Measurements from ENCODE around the gene PSMD5. TPM values are rescaled to one million over a fixed set of nuclear protein-coding genes. Genes with fewer than 3 reads are reported as not detected.
A peak's percentile ranks its signal among the peaks of the same experiment; 100 is the strongest.

The PSMD5 gene
- total RNA-seq, 1 donor = 27.5 TPM

DNA sequence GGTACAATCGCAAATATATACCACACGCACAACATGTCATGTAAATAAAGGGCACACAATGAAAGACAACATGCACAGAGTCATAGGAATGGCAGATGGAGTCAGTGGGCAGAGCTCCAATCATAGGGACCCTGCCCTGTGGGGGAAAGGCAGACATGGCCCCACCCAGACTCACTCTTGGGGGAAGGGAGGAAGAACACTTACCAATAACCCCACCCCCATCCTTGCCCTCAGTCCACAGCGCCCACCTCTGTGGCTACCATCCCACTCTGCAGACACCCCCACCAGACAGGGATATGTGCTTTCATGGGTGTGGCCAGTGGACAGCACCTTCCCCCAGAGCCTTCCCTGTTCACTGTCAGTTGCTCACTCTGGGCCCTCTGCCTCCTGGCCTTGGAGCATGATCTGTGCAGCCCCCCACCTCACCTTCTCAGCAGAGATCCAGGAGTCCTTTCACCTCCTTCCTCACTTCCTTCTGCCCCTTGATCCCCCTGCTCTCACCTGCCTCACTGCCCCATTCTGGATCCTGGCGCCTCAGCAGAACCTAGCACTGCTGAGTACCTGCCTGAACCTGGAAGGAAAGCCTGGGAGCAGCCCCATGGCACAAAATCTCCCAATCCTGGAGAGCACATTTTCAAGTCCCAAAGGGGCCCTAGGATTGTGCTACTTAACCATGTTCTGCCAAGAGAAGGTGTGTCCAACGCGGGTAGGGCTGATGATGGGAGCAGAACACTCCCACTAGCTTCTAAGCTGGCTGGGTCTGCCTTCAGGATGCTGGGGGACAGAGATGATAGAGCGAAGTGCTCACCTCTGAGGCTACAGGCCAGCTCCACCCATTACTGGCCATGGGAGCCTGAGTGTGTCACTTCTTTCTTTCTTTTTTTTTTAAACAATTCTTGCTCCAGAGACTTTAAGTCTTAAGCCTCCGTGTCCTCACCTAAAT, 35.7 kb upstream of the PSMD5 start:
- Histone ChIP-seq H3K9me3 (ENCODE audit: low read depth, low read length) (no peaks in the 10 kb centered on the region), H3K4me3 (ENCODE audit: low read length) (peak overlapping the region; percentile 68), H3K4me1 (ENCODE audit: insufficient read depth, low read length) (peaks cover 64% of the 10 kb centered on the region), H3K27me3 (ENCODE audit: insufficient read depth, low read length) (no peaks in the 10 kb centered on the region)

DNA sequence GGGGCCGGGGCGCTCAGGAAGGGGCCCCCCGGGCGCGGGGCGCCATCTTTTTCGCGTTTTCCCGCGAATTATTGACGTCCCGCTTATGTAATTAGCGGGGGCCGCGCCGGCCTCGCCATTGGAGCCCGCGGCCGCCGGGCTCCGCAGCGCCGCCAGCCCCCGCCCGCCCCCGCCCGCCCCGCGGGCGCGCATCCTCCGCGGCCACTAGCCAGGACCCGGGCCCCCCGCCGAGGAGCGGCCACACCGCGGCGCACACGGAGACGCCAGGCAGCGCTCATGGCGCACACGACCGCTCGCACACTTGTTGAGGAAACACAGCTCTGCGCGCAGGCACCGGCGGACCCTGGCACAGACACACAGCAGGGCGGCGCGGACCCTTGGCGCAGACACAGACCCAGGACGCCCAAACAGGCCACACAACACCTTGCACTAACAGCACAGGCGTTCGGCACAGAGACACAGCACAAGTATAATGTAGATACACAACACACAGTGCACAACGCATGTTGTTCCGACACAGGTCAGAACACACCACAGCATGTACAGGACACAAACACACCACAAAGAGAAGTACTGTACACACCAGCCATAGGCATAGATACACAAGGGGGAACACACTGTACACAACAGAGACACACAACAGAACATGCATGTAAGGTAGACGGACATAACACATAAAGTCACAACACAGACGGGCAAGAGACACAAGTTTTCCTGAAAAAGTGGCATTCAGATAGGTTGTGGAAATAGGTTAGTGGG, 34.7 kb upstream of the PSMD5 start:
- no peaks in the 10 kb centered on the region for H3K27me3 ChIP-seq (ENCODE audit: insufficient read depth, low read length)
- H3K4me1 ChIP-seq (ENCODE audit: insufficient read depth, low read length) = peaks cover 54% of the 10 kb centered on the region
- H3K9me3 ChIP-seq (ENCODE audit: low read depth, low read length) = no peaks in the 10 kb centered on the region
- peak overlapping the region; percentile 68 for H3K4me3 ChIP-seq (ENCODE audit: low read length)

DNA sequence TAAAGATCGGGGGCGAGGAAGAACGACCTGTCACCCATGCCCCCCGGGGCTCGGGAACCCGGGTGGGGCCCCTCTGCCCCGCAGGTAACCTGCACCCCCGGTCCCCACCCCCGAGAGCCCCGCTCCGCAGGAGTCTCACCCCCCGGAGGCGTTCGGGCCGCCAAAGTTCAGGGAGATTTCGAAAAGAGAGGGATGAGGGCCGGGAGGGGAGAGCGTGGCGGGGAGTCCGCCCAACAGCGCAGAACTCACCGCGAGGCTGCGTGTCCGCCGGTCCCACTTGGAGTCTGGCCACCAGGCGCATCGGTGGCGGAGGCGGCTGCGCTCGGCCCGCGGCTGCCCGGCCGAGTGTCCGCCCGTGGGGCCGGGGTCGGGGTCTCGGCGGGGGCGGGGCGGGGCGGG, 34.1 kb upstream of the PSMD5 start, which contains the start of gene PHF19:
TSS of gene PHF19 (minus strand) at position 347 of the 399 bp plus-strand sequence. CDS start 2,447 bp downstream, outside the sequence.
- peak within 1 kb of the TSS; percentile 68 for H3K4me3 ChIP-seq (ENCODE audit: low read length)
- no peaks in the 10 kb centered on the region for H3K27me3 ChIP-seq (ENCODE audit: insufficient read depth, low read length)
- H3K4me1 ChIP-seq (ENCODE audit: insufficient read depth, low read length) = peaks cover 50% of the 10 kb centered on the region
- no peaks in the 10 kb centered on the region for H3K9me3 ChIP-seq (ENCODE audit: low read depth, low read length)

DNA sequence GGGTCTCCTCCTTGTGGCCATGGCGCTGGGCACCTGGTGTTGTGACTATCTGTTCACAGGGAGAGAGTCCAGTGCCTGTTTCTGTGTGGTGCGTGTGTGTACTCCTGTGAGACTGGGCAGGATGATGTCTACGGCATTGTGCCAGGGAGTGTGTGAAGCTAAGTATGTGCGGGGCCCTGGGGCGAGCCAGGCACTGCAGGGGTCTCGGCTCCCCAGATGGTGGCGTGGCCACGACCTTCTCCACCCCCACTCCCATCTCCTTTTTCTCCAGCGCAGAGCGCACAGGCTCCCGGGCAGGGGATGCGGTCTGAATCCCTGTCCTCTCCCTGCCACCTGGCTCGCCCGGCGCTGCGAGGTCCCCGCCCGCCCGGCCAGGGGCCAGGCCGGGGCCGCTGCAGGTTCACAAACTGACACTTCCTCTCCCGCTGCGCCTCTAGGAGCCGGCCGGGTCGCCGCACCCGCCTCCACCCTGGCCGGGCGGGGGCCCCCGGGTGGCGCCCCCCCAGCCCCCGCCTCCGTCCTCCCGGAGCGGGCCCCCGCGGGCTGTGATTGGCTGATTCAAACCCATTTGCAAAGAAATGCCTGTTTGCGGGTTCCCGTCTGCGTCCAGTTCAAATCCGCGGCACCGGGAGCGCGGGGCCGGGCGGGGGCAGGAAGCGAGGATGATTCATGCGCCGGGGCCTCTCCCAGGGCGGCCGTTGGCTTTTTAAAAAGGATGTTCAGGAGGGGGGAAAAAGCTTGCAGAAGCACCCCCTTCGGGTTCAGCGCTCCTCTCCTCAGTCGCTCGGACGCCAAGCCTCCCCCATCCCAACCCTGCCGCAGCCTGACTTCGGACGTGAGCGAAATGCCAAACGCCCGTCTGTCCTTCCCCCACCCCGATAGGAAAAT, 33.5 kb upstream of the PSMD5 start:
- Histone ChIP-seq H3K27me3 (ENCODE audit: insufficient read depth, low read length) (no peaks in the 10 kb centered on the region), H3K9me3 (ENCODE audit: low read depth, low read length) (no peaks in the 10 kb centered on the region), H3K4me1 (ENCODE audit: insufficient read depth, low read length) (peaks cover 45% of the 10 kb centered on the region), H3K4me3 (ENCODE audit: low read length) (peak overlapping the region; percentile 62)

DNA sequence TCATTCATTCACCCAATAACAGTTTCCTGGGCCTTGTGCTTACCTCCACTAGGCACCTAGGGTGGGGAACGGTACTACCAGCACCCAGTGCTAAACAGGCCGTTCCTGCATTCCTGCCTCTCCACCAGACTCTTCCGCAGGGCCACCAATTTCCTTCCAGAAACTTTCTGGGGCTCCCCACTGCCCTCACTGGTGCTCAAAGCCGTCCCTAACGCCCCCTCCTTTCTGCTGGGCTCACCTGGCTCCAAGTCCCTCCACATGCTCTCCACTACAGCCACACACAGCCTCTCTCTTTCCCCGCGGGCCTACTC, 32.9 kb upstream of the PSMD5 start:
- H3K4me1 ChIP-seq (ENCODE audit: insufficient read depth, low read length) = peaks cover 43% of the 10 kb centered on the region
- H3K4me3 ChIP-seq (ENCODE audit: low read length) = peak overlapping the region; percentile 62
- H3K27me3 ChIP-seq (ENCODE audit: insufficient read depth, low read length) = no peaks in the 10 kb centered on the region
- H3K9me3 ChIP-seq (ENCODE audit: low read depth, low read length) = no peaks in the 10 kb centered on the region

DNA sequence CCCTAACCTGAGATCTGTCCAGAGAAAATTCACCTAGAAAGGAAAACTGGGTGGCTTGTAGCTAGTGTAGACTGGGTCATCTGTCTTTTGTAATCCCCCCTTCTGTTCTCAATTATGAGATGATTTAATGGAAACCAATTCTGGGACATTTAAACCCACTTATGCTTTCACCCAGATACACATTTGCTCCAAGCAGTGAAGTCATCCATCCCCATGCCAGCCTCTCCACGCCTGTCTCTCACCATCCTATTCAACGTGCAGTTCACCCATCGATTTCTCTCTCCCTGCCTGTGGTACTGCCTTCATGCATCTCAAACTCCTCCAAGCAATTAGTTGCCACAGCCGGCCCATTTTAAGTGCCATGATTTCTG, 32.5 kb upstream of the PSMD5 start:
- Histone ChIP-seq H3K4me3 (ENCODE audit: low read length) (no peak overlapping the region), H3K9me3 (ENCODE audit: low read depth, low read length) (no peaks in the 10 kb centered on the region), H3K4me1 (ENCODE audit: insufficient read depth, low read length) (peaks cover 44% of the 10 kb centered on the region), H3K27me3 (ENCODE audit: insufficient read depth, low read length) (no peaks in the 10 kb centered on the region)

DNA sequence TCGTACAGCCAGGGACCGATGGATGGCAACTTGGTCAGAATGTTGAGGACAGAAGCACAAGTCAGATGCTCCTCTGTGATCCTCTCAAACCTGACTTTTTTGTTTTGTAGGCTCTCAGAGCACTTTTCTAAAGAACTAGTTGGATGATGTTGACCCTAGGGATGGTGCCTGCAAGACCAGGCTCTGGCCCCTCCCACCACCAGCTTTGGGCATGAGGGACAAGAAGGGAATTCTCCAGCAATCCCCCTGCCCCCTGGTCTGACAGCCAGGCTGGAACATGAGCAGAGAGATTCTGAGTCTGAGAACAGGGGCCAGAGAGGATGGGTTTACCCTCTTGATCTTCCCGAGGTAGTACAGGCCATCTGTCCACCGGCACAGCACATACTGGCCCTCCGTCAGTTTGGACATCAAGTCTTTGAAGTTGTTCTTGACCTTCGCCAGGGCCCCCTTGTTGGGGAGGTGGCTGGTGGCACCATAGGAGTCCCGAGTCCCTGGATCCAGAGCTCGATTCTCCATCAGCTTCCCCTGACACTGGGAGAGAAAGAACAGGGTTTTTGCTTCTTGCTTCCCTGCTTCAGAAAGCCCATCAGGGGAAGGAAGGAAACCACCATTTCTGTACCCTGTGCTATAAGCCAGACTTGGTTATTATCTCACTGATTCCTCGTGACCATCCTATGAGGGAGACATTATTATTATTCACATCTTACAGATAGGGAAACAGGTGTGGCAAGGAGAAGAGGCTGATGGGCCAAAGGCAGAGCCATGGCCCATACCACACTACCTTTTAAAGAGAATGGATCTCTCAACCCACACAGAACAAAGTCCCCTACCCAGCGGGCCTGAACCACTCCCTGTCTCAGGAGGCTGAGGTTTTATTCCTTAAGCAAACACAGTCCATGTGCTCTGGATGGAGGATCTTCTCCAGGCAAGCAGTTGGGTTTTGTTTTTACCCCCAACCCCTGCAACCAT, 31.8 kb upstream of the PSMD5 start:
- Histone ChIP-seq H3K4me3 (ENCODE audit: low read length) (no peak overlapping the region), H3K4me1 (ENCODE audit: insufficient read depth, low read length) (peaks cover 44% of the 10 kb centered on the region), H3K27me3 (ENCODE audit: insufficient read depth, low read length) (no peaks in the 10 kb centered on the region), H3K9me3 (ENCODE audit: low read depth, low read length) (no peaks in the 10 kb centered on the region)

DNA sequence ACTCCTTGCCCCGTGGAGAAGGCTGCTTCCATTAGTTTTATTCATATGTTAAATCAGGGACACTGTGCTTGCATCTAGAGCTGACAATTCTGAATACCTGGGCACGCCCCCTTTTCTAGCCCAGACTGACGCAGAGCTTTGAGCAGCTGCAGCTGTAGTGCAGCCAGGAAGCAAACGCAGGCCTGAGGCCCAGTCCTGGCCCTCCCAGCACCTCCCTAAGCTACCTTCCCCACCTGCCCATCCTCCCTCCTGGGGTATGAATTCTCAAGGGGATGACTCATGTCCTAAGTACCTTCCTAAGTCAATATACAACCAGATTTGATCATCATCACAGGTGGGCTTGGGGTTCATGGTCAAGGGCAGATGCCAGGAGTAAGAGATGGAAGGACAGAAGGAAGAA, 30.8 kb upstream of the PSMD5 start:
- no peaks in the 10 kb centered on the region for H3K9me3 ChIP-seq (ENCODE audit: low read depth, low read length)
- H3K27me3 ChIP-seq (ENCODE audit: insufficient read depth, low read length) = no peaks in the 10 kb centered on the region
- H3K4me3 ChIP-seq (ENCODE audit: low read length) = no peak overlapping the region
- H3K4me1 ChIP-seq (ENCODE audit: insufficient read depth, low read length) = peaks cover 39% of the 10 kb centered on the region

DNA sequence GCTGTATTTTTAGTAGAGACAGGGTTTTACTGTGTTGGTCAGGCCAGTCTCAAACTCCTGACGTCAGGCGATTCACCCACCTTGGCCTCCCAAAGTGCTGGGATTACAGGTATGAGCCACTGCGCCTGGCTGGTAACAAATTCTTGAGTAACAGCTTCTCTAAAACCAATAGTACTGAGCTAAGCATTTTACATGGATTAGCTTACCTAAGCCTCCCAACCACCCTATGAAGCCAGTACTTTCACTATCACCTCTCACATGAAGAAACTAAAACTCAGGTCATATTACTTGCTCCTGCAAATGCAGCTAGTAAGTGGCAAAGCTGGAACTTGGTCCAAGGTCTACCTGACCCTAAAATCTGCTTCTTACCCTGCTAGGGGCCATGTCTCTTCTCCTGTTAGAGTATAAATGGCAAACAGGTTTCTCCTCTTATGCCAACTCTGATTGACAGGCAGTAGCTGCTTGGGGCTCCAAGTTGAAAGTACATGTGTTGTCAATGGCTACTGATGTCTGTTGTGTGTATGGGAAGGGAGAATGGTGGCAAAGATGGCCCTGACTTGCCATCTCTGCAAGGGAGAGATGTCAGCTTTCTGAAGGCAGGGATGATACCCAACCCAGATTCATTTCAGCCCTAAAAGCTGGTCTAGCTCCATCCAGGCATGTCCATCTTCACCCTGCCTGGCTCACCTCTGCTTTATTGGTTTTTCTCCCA, 30.2 kb upstream of the PSMD5 start:
- Histone ChIP-seq H3K4me3 (ENCODE audit: low read length) (no peak overlapping the region), H3K9me3 (ENCODE audit: low read depth, low read length) (no peaks in the 10 kb centered on the region), H3K27me3 (ENCODE audit: insufficient read depth, low read length) (no peaks in the 10 kb centered on the region), H3K4me1 (ENCODE audit: insufficient read depth, low read length) (peaks cover 38% of the 10 kb centered on the region)

DNA sequence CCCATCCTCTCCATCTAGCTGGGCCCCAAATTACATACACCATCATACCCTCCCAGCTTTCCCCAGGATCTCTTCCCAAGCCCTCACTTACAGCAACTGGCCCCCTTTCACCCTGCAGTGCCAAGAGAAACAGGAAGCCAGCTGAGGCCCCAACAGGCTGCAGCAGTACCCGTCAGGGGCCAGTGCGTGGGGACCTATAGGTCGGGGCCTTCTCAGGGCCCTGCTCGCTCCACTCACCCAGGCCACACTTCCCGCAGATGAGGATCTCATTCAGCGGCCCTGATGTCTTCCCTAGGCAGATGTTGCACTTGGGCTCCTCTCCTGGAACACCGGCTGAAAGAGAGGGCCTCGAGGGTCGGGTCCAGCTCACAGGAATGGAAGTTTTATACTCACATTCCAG, 27.5 kb upstream of the PSMD5 start:
- H3K27me3 ChIP-seq (ENCODE audit: insufficient read depth, low read length) = no peaks in the 10 kb centered on the region
- H3K9me3 ChIP-seq (ENCODE audit: low read depth, low read length) = no peaks in the 10 kb centered on the region
- H3K4me3 ChIP-seq (ENCODE audit: low read length) = no peak overlapping the region
- peaks cover 24% of the 10 kb centered on the region for H3K4me1 ChIP-seq (ENCODE audit: insufficient read depth, low read length)

DNA sequence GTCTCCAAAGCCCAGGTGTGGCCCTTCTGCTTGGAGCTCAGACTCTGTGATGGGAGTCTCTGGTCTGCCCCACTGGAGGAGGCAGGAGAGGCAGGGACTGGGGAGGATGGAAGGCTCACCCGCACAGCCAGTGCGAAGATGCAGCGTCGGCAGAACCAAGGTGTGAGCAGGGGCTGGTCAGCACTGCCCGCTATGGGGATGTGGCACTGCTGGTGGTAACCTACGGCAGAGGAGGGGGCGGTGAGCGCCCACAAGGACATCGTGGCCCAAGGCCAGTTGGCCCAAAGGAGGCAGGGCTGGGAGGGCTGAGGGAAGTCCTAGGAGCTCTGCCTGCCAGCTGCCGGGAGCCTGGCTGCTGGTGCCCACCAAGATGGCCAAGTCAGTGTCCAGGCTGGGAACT, 27.0 kb upstream of the PSMD5 start:
- Histone ChIP-seq H3K4me3 (ENCODE audit: low read length) (no peak overlapping the region), H3K9me3 (ENCODE audit: low read depth, low read length) (no peaks in the 10 kb centered on the region), H3K4me1 (ENCODE audit: insufficient read depth, low read length) (peaks cover 20% of the 10 kb centered on the region), H3K27me3 (ENCODE audit: insufficient read depth, low read length) (no peaks in the 10 kb centered on the region)

DNA sequence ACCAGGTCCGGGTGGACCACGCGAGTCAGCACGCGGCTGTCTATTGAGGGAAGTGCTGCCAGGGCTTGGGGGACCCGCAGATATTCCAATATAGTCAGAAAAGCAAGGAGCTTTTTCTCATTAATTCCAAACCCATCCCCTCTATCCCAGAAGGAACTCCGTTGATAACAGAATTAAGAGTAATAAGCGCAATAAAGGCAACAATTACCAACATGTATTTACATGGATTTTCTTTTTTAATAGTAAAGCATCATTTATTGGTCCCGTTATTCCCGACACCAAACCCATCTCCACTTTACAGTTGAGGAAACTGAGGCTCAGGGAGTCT, 26.6 kb upstream of the PSMD5 start:
- H3K9me3 ChIP-seq (ENCODE audit: low read depth, low read length) = no peaks in the 10 kb centered on the region
- no peaks in the 10 kb centered on the region for H3K27me3 ChIP-seq (ENCODE audit: insufficient read depth, low read length)
- peaks cover 20% of the 10 kb centered on the region for H3K4me1 ChIP-seq (ENCODE audit: insufficient read depth, low read length)
- H3K4me3 ChIP-seq (ENCODE audit: low read length) = peak overlapping the region; percentile 55

DNA sequence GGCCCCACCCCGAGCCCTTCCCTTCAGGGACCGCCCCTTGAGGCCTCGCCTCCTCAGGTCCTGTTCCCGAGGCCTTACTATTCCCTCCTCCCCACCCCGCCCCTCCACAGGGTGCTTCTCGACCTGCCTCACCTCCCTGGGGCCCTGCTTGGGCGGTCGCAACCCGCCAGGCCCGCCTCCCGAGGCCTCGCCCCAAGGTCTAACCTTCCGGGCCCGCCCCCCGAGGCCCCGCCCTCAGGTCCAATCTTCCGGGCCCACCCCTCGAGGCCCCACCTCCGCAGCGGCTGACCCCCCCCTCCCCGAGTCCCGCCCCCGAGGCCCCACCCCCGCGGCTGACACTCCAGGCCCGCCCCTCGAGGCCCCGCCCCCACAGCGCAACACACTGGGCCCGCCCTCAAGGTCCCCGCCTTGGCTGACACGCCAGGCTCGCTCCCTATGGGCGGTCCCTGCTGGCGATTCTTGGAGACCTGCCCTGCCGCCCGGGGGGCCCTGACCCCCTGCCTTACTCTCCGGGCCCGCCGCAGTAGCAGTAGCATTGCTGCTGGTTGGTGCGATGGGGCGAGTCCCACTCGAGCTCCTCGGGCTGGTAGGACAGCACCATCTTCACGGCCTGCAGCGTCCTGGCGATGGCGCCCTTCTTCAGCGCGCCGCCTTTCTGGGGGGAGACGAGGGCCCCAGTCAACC, 26.1 kb upstream of the PSMD5 start:
- H3K4me3 ChIP-seq (ENCODE audit: low read length) = peak overlapping the region; percentile 55
- H3K4me1 ChIP-seq (ENCODE audit: insufficient read depth, low read length) = peaks cover 20% of the 10 kb centered on the region
- no peaks in the 10 kb centered on the region for H3K9me3 ChIP-seq (ENCODE audit: low read depth, low read length)
- no peaks in the 10 kb centered on the region for H3K27me3 ChIP-seq (ENCODE audit: insufficient read depth, low read length)

Data from mononuclear cell (primary cell).